Trophoblast cell (in vitro differentiated cells and primary cell): ENCODE data around the gene SCYL3. TPM values are rescaled to one million over a fixed set of nuclear protein-coding genes. Genes with fewer than 3 reads are reported as not detected.
A peak's percentile ranks its signal among the peaks of the same experiment; 100 is the strongest.

Experiments used
- DNase-seq, 2 donors: peaks; one replicate each; pipeline ENCODE4 v3.0.0-alpha.2; 2016
- H2AFZ ChIP-seq: 2 replicates; pipeline ENCODE4 v1.6.1; 2013; ENCODE audit warnings: low read length, moderate library complexity, mild to moderate bottlenecking; ENCODE audit not compliant: insufficient read depth, poor library complexity
- H2AK5ac ChIP-seq: 2 replicates; pipeline ENCODE4 v1.6.1; 2013; ENCODE audit warnings: mild to moderate bottlenecking, low read length
- H2BK120ac ChIP-seq: 2 replicates; pipeline ENCODE4 v1.6.1; 2013; ENCODE audit warnings: low read length, mild to moderate bottlenecking, moderate library complexity; ENCODE audit not compliant: insufficient read depth, poor library complexity
- H2BK12ac ChIP-seq: 2 replicates; pipeline ENCODE4 v1.6.1; 2013; ENCODE audit warnings: mild to moderate bottlenecking, low read length, moderate library complexity
- H2BK5ac ChIP-seq: 2 replicates; pipeline ENCODE4 v1.6.1; 2013; ENCODE audit warnings: low read length, low read depth, moderate library complexity, mild to moderate bottlenecking; ENCODE audit not compliant: poor library complexity
- H3K14ac ChIP-seq: 2 replicates; pipeline ENCODE4 v1.6.1; 2013; ENCODE audit warnings: mild to moderate bottlenecking, low read length
- H3K18ac ChIP-seq: 2 replicates; pipeline ENCODE4 v1.6.1; 2013; ENCODE audit warnings: mild to moderate bottlenecking, low read length
- H3K23ac ChIP-seq: 2 replicates; pipeline ENCODE4 v1.6.1; 2013; ENCODE audit warnings: low read length
- H3K27ac ChIP-seq: 2 replicates; pipeline ENCODE4 v1.5.1; 2013; ENCODE audit warnings: low read depth, mild to moderate bottlenecking, inconsistent platforms, low read length, moderate library complexity
- H3K27me3 ChIP-seq: 2 replicates; pipeline ENCODE4 v1.6.1; 2013; ENCODE audit warnings: inconsistent platforms, mild to moderate bottlenecking, low read length, moderate library complexity; ENCODE audit not compliant: insufficient read depth
- H3K36me3 ChIP-seq, 2 experiments: 1 replicate in 1 of 2; 2 replicates in 1 of 2; pipeline ENCODE4 v1.6.1; 2013; ENCODE audit warnings: low read length in 2 of 2, mild to moderate bottlenecking in 2 of 2, moderate library complexity in 1 of 2; ENCODE audit not compliant: insufficient read depth in 2 of 2, control insufficient read depth in 1 of 2
- H3K4ac ChIP-seq: 2 replicates; pipeline ENCODE4 v1.6.1; 2013; ENCODE audit warnings: low read depth, mild to moderate bottlenecking, low read length, moderate library complexity
- H3K4me1 ChIP-seq, 2 experiments: 1 replicate in 1 of 2; 2 replicates in 1 of 2; pipeline ENCODE4 v1.6.1; 2013; ENCODE audit warnings: low read length in 2 of 2, mild to moderate bottlenecking in 2 of 2, moderate library complexity in 1 of 2; ENCODE audit not compliant: insufficient read depth in 2 of 2, control insufficient read depth in 1 of 2
- H3K4me2 ChIP-seq: 2 replicates; pipeline ENCODE4 v1.6.1; 2013; ENCODE audit warnings: inconsistent platforms, mild to moderate bottlenecking, low read length, moderate library complexity
- H3K4me3 ChIP-seq: 2 replicates; pipeline ENCODE4 v1.5.1; 2013; ENCODE audit warnings: mild to moderate bottlenecking, low read depth, low read length, inconsistent platforms
- H3K79me1 ChIP-seq: one replicate; pipeline ENCODE4 v1.6.1; 2013; ENCODE audit warnings: low read length
- H3K79me2 ChIP-seq: 2 replicates; pipeline ENCODE4 v1.6.1; 2013; ENCODE audit warnings: low read length, mild to moderate bottlenecking; ENCODE audit not compliant: control insufficient read depth, insufficient read depth, poor library complexity
- H3K9ac ChIP-seq: 2 replicates; pipeline ENCODE4 v1.6.1; 2013; ENCODE audit warnings: mild to moderate bottlenecking, low read length
- H3K9me3 ChIP-seq: 2 replicates; pipeline ENCODE4 v1.6.1; 2013; ENCODE audit warnings: low read depth, mild to moderate bottlenecking, control low read depth, inconsistent platforms, low read length; ENCODE audit not compliant: insufficient read depth
- H4K12ac ChIP-seq: 2 replicates; pipeline ENCODE4 v1.6.1; 2013; ENCODE audit warnings: low read depth, mild to moderate bottlenecking, low read length, moderate library complexity
- H4K8ac ChIP-seq: 2 replicates; pipeline ENCODE4 v1.6.1; 2013; ENCODE audit warnings: low read depth, mild to moderate bottlenecking, low read length, moderate library complexity
- H4K91ac ChIP-seq: one replicate; pipeline ENCODE4 v1.6.1; 2013; ENCODE audit warnings: low read depth, mild to moderate bottlenecking, low read length, moderate library complexity
- WGBS: extraction: QIAGEN DNeasy Blood & Tissue Kit; methylation state at CpG from one replicate; pipeline ENCODE4 v1.1.7; 2013; ENCODE audit warnings: missing lambda C conversion rate; ENCODE audit not compliant: insufficient read length, insufficient coverage; ENCODE audit errors: extremely low coverage; 5-methylcytosine and 5-hydroxymethylcytosine counted together
- polyA plus RNA-seq: library from polyadenylated mRNA; stranded (reverse); fragments of 200-250 nt; gene quantifications from 2 replicates; pipeline ENCODE4 v1.2.3, GENCODE V29; 2013

The SCYL3 gene
- polyA plus RNA-seq, result 13.1 and 13.4 TPM in 2 replicates

- peak within 1 kb of the TSS; percentile 51 for H2BK12ac ChIP-seq
- peak within 1 kb of the TSS; percentile 100 for H3K4ac ChIP-seq
- H2AFZ ChIP-seq, result peak within 1 kb of the TSS; percentile 94
- H3K4me1 ChIP-seq, result peaks cover 7% of the 10 kb centered on the region in 2 experiments
- H2BK120ac ChIP-seq, result peak within 1 kb of the TSS; percentile 97
- H4K91ac ChIP-seq, result peak within 1 kb of the TSS; percentile 97
- DNase-seq, result peak; percentile 94 to 98
- peaks cover 10% of the 10 kb centered on the region for H3K79me2 ChIP-seq
- peak within 1 kb of the TSS; percentile 96 for H4K8ac ChIP-seq
- H3K18ac ChIP-seq, result peak within 1 kb of the TSS; percentile 98
- H3K9me3 ChIP-seq, result no peaks in the 10 kb centered on the region
- peaks cover 24% of the 10 kb centered on the region for H3K79me1 ChIP-seq
- H3K36me3 ChIP-seq, result peaks cover 0 to 2% of the 10 kb centered on the region in 2 experiments
- peak within 1 kb of the TSS; percentile 95 for H3K4me3 ChIP-seq
- peak within 1 kb of the TSS; percentile 99 for H2BK5ac ChIP-seq
- WGBS, result no CpG with 5 or more reads among the region's 52 CpGs
- H3K27me3 ChIP-seq, result no peaks in the 10 kb centered on the region
- H3K23ac ChIP-seq, result peak within 1 kb of the TSS; percentile 27
- H3K14ac ChIP-seq, result peak within 1 kb of the TSS; percentile 98
- H2AK5ac ChIP-seq, result peak within 1 kb of the TSS; percentile 71
- peak within 1 kb of the TSS; percentile 99 for H3K9ac ChIP-seq
- peak within 1 kb of the TSS; percentile 95 for H4K12ac ChIP-seq
- H3K27ac ChIP-seq, result peak within 1 kb of the TSS; percentile 83
- peak within 1 kb of the TSS; percentile 70 for H3K4me2 ChIP-seq
Observed at GRCh38 chr1:169893645-169894423, at the start of gene SCYL3. TSS of gene SCYL3 (minus strand) at chr1:169893896. CDS start at chr1:169888840, 5,056 bp downstream.

DNA sequence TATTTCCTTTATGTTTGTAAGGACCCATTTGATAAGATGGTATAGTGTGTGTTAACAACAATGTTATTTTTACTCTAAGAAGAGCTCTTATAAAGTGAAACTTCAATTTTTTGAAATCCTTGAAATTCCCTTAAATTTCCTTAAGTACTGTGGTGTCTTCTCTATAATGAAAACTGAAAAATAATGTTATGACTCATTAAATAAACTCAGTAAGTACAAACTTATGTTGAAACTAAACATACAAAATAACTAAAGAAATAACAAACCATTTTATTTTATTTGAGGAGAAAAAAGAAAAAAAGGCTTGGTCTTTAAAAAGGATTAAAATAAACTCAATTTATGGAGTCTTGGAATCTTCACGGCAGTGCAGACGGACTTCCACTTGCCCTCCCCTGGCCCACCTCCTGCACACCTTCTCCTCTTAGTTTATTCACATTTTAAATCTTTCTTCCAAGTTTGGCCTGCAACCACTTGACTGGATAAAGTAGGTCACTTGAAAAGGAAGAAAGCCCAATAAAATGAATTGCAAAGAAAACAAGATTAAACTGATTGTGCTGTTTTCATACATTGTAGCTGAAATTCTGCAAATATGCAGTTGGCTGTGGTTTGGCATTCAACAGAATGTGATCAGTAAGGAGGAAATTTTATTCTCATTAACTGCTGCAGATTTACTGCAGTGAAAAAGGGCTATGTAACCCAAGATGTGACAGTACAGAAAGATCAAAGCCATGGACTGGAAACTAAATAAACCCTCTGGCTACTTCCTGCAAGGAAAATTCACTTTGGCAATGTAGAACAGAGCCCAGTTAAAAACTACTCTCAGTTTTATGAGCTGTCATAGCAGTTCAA lies 48.5 kb upstream of the SCYL3 start:
- peak overlapping the region; percentile 37 for H4K91ac ChIP-seq
- peaks cover 11 to 13% of the 10 kb centered on the region in 2 experiments for H3K36me3 ChIP-seq
- no peak overlapping the region for H4K12ac ChIP-seq
- H3K4me2 ChIP-seq, result no peak overlapping the region
- H2AFZ ChIP-seq, result no peak overlapping the region
- H3K4ac ChIP-seq, result no peak overlapping the region
- H2BK120ac ChIP-seq, result peak overlapping the region; percentile 72
- no peak overlapping the region for H3K23ac ChIP-seq
- no CpG with 5 or more reads among the region's 2 CpGs for WGBS
- no peak overlapping the region for H3K9ac ChIP-seq
- peaks cover 19% of the 10 kb centered on the region for H3K79me1 ChIP-seq
- peaks cover 3% of the 10 kb centered on the region for H3K79me2 ChIP-seq
- no peak overlapping the region for H2BK12ac ChIP-seq
- H2BK5ac ChIP-seq, result peak overlapping the region; percentile 56
- no peaks in the 10 kb centered on the region for H3K27me3 ChIP-seq
- H3K14ac ChIP-seq, result no peak overlapping the region
- no peak overlapping the region for H2AK5ac ChIP-seq
- no peak overlapping the region for H3K4me3 ChIP-seq
- H3K27ac ChIP-seq, result peak overlapping the region; percentile 81
- DNase-seq, result no peak
- no peak overlapping the region for H3K18ac ChIP-seq
- no peak overlapping the region for H4K8ac ChIP-seq
- H3K4me1 ChIP-seq, result peaks cover 8% of the 10 kb centered on the region in 2 experiments
- peaks cover 1% of the 10 kb centered on the region for H3K9me3 ChIP-seq

DNA sequence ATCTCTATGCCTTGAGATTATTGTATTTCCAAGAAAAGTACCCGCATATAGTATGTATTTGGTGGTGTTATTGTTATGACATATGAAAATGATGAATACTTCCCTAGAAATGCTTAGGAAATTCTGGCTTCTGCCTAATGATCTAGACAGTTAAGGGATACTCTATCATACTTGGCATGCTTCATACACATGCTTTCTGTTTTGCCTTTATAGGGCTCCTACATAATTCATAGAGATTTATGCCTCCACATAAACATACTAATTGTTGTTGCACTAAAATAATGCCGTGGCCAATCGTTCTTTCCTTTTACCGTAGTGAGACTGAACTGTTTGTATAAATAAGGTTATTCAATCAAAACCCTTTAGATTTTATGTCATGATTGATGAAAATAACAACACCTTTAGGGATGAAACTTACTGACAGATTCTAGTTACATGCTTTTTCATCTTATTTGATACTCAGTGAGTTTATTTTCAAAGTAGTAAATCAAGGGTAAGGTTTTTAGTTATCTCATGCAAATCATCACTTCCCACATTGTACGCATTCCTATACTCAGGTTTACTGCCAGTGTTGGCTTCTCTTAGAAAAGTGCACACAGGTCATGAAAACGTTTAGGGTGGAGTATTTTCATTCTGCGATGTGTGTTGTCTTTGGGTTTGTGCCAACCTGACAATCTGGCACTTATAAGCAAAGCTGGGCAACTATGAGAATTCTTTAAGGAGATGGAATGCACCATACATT lies 40.5 kb upstream of the SCYL3 start:
- Histone ChIP-seq H2AFZ (no peak overlapping the region), H3K27ac (no peak overlapping the region), H4K8ac (no peak overlapping the region), H2AK5ac (no peak overlapping the region), H3K4ac (no peak overlapping the region), H3K9ac (no peak overlapping the region), H3K79me2 (no peaks in the 10 kb centered on the region), H3K4me3 (no peak overlapping the region), H3K23ac (no peak overlapping the region), H3K79me1 (peaks cover 7% of the 10 kb centered on the region), H3K9me3 (no peaks in the 10 kb centered on the region), H3K4me1 (peaks cover 0 to 1% of the 10 kb centered on the region in 2 experiments), H2BK5ac (no peak overlapping the region), H3K18ac (no peak overlapping the region), H4K12ac (no peak overlapping the region), H2BK12ac (no peak overlapping the region), H4K91ac (no peak overlapping the region), H3K36me3 (no peaks in the 10 kb centered on the region), H3K27me3 (no peaks in the 10 kb centered on the region), H3K14ac (no peak overlapping the region), H2BK120ac (no peak overlapping the region), H3K4me2 (no peak overlapping the region)
- peak in 1 of 2 donors; percentile 25 for DNase-seq
- no CpG with 5 or more reads among the region's 7 CpGs for WGBS

GRCh38 chr1:169931795-169932231 lies 38.1 kb upstream of the SCYL3 start:
- Histone ChIP-seq H3K27me3 (no peaks in the 10 kb centered on the region), H2AFZ (no peak overlapping the region), H4K12ac (no peak overlapping the region), H3K4me2 (no peak overlapping the region), H2BK120ac (no peak overlapping the region), H3K79me2 (peaks cover 2% of the 10 kb centered on the region), H3K4ac (no peak overlapping the region), H3K9ac (no peak overlapping the region), H4K91ac (no peak overlapping the region), H4K8ac (no peak overlapping the region), H2AK5ac (no peak overlapping the region), H3K27ac (peak overlapping the region; percentile 65), H3K4me3 (no peak overlapping the region), H2BK5ac (no peak overlapping the region), H3K4me1 (peaks cover 0 to 1% of the 10 kb centered on the region in 2 experiments), H3K36me3 (no peaks in the 10 kb centered on the region), H3K14ac (no peak overlapping the region), H3K18ac (no peak overlapping the region), H3K23ac (no peak overlapping the region), H3K9me3 (no peaks in the 10 kb centered on the region), H3K79me1 (peaks cover 12% of the 10 kb centered on the region), H2BK12ac (no peak overlapping the region)
- no peak for DNase-seq
- no CpG with 5 or more reads among the region's 1 CpG for WGBS
